Measurements from ENCODE around the gene MAP3K13.

The MAP3K13 gene

DNA sequence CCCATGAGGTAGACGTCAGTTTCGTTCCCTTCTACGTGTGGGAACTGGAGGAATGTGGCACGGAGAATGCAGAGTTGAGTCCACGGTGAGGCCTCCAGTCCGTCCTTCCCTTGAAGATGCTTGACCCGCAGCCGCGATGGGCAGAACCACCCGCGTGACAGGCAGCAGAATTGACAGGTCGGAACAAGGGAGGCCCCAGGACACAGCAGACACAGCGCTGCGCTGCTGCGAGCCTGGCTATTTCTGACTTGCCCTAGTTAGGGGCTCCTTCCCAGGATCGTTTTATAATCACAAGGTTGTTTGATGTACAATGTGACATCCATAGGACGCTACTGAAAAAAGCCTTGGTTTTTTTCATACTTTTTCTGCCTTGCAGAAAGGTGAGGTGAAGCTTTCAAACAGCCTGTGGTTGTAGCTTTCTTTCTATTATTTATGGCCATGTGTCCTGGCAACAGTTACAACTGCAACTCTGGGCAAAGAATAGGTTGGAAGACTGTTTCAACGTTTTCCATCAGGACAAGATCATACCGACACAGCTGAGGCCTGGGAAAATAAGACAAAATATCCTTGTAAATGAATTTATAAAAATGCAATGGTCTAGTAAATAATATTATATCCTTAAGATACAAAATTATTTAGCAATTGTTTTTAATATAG lies 145.5 kb downstream of the MAP3K13 start:
- no peak for DNase-seq (ENCODE audit: low spot score)

DNA sequence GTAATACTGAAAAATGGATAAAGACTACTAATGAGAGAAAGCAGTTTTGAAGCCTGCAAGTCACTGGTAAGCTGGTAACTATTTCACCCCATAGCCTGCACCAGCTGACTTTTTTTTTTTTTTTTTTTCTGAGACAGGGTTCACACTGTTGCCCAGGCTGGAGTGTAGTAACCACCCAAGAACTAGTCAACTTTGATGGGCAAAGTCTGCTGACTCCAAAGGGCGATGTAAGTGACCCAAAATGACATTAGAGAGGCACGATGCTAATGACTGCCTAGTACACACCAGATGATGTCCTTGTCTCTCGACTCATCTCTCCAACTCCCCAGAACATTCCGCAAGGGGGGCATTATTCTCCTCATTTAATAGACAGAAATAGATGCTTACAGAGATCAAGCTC lies 148.8 kb downstream of the MAP3K13 start:
- DNase-seq (ENCODE audit: low spot score): no peak

- DNase-seq (ENCODE audit: low spot score): no peak
These were observed 154.6 kb downstream of the MAP3K13 start for GRCh38 chr3:185517387-185518130.

- DNase-seq (ENCODE audit: low spot score): no peak
These were observed 156.1 kb downstream of the MAP3K13 start for GRCh38 chr3:185519021-185519420.

GRCh38 chr3:185521349-185522138 lies 158.6 kb downstream of the MAP3K13 start:
- DNase-seq (ENCODE audit: low spot score): no peak

GRCh38 chr3:185526349-185526951 lies 163.5 kb downstream of the MAP3K13 start:
- no peak for DNase-seq (ENCODE audit: low spot score)

GRCh38 chr3:185527364-185527763 lies 164.4 kb downstream of the MAP3K13 start:
- no peak for DNase-seq (ENCODE audit: low spot score)

DNA sequence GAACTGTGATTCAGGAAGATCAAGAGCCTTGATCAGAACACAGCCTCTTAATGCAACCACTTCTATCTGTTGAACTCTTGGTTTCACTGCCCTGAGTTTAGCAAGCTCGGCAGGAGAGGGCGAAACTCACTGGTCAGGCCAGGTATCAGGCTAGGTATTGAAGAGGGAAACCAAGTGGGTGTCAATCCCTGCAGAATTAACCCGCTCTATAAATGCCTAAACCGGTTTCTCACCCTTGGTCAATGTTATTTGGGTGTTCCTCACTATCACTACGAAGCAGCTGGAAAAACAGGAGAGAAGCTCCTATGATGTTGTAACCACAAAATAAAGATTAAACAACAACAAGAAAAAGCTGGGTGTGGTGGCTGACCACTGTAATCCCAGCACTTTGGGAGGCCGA lies 165.6 kb downstream of the MAP3K13 start:
- DNase-seq (ENCODE audit: low spot score): no peak

- DNase-seq (ENCODE audit: low spot score): no peak
These were observed 167.9 kb downstream of the MAP3K13 start for GRCh38 chr3:185530856-185531255.

GRCh38 chr3:185532901-185533300 lies 170.0 kb downstream of the MAP3K13 start:
- DNase-seq (ENCODE audit: low spot score): no peak

GRCh38 chr3:185534511-185534910 lies 171.6 kb downstream of the MAP3K13 start:
- DNase-seq (ENCODE audit: low spot score): no peak

DNA sequence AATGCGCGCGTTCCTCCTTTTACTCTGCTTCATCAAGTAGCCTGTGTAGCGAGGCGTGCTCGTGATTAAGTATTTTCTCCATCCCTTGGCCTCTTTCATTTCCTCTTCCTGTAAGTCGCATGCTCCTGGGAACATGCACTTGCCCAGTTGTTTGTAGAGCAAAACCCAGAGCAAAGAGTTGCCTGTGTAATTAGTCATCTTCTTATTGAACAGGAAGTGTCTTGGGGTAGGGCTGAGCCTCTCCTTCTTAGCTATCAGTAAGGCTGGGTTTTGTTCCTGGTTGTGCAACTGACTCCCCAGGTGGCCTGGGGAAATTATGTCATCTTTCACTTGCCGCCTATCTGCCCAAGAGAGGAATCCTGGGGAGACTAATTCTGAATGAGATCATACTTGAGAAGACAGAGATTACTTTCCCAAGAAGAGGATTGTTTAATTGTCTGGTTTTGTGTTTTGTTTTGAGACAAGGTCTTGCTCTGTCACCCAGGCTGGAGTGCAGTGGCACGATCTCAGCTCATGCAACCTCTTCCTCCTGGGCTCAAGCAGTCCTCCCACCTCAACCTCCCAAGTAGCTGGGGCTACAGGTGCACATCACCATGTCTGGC lies 174.5 kb downstream of the MAP3K13 start:
- peak; percentile 40 for DNase-seq (ENCODE audit: low spot score)
